GM12878 (cell line): ENCODE data around the gene MIF. TPM values are rescaled to one million over a fixed set of nuclear protein-coding genes. Genes with fewer than 3 reads are reported as not detected.

Experiments
- ATAC-seq: fragments of 200-7000 bp; cut with Tn5 transposase; 3 replicates; pipeline ENCODE4 v1.9.1; 2020; ENCODE audit warnings: mild to moderate bottlenecking, moderate library complexity
- BruUV-seq: library from RNA; stranded (reverse); fragments of 400-500 nt; replicated peaks from 2 replicates; lab custom pipeline; 2021; lab: Mats Ljungman, UMichigan
- CTCF ChIA-PET: fragments of 300-600 bp; sonication (Branson Sonifier 250); formaldehyde crosslinking; extraction: SDS; loops from one replicate; lab custom pipeline; 2021; ENCODE audit warnings: inconsistent platforms; lab: Yijun Ruan, JAX
- POLR2A ChIA-PET: fragments of 350-600 bp; formaldehyde crosslinking; extraction: SDS; loops from one replicate; lab custom pipeline; 2021; ENCODE audit warnings: inconsistent platforms; lab: Charles Lee
- RAD21 ChIA-PET: fragments of 300-600 bp; sonication (Branson Sonifier 250); formaldehyde crosslinking; loops from one replicate; lab custom pipeline; 2023; ENCODE audit warnings: antibody characterized with exemption; ENCODE audit not compliant: unreplicated experiment; lab: Charles Lee
- SMC1A ChIA-PET: fragments of 300-600 bp; sonication (Branson Sonifier 250); formaldehyde crosslinking; loops from one replicate; lab custom pipeline; 2023; ENCODE audit not compliant: unreplicated experiment, uncharacterized antibody; lab: Charles Lee
- DNase-seq: peaks from one replicate; pipeline ENCODE4 v3.0.0-alpha.2; 2011; ENCODE audit warnings: low read depth, low spot score
- FAIRE-seq: peaks from 3 replicates; lab custom pipeline; 2011; peaks lifted over from hg19 to GRCh38; lab: Jason Lieb, UNC
- H2AFZ ChIP-seq: 2 replicates; pipeline ENCODE4 v1.6.0; 2011; ENCODE audit warnings: low read depth, low read length, control low read depth; ENCODE audit not compliant: control insufficient read depth
- H3K27ac ChIP-seq: 2 replicates; pipeline ENCODE4 v1.5.1; 2011; ENCODE audit warnings: control low read depth; ENCODE audit not compliant: control insufficient read depth, insufficient read depth
- H3K27me3 ChIP-seq, 2 experiments: replicated peaks in 1 of 2; 2 replicates each; pipeline versions ENCODE4 v1.6.0 to v1.6.1; 2011; ENCODE audit warnings: low read length in 1 of 2; ENCODE audit not compliant: control insufficient read depth in 2 of 2, insufficient read depth in 2 of 2
- H3K36me3 ChIP-seq, 2 experiments: 2 replicates each; pipeline ENCODE4 v1.5.1; 2011; ENCODE audit warnings: low read length in 1 of 2; ENCODE audit not compliant: control insufficient read depth in 2 of 2, insufficient read depth in 2 of 2
- H3K4me1 ChIP-seq: 2 replicates; pipeline ENCODE4 v1.6.1; 2011; ENCODE audit warnings: mild to moderate bottlenecking, low read length, moderate library complexity, mixed read lengths; ENCODE audit not compliant: control insufficient read depth, insufficient read depth
- H3K4me2 ChIP-seq: 2 replicates; pipeline ENCODE4 v1.6.0; 2011; ENCODE audit warnings: control low read depth; ENCODE audit not compliant: control insufficient read depth, insufficient read depth
- H3K4me3 ChIP-seq: fragments of 200-600 bp; sonication (generic); 2 replicates; pipeline ENCODE4 v1.5.1; 2016
- H3K79me2 ChIP-seq: 2 replicates; pipeline ENCODE4 v1.6.0; 2011; ENCODE audit warnings: low read length; ENCODE audit not compliant: control insufficient read depth, insufficient read depth
- H3K9ac ChIP-seq: 2 replicates; pipeline ENCODE4 v1.8.0; 2011; ENCODE audit warnings: low read length, control low read depth, mixed read lengths; ENCODE audit not compliant: control insufficient read depth, insufficient read depth
- H3K9me3 ChIP-seq: replicated peaks from 3 replicates; pipeline ENCODE4 v1.5.1; 2011; ENCODE audit warnings: mild to moderate bottlenecking, low read length; ENCODE audit not compliant: control insufficient read depth, insufficient read depth
- H4K20me1 ChIP-seq: 2 replicates; pipeline ENCODE4 v1.6.0; 2011; ENCODE audit not compliant: control insufficient read depth, insufficient read depth
- STAT3 ChIP-seq: IDR thresholded peaks from 2 replicates; pipeline ENCODE4 v1.6.1; 2011; ENCODE audit warnings: low read depth, low read length, improper control_type of control experiment
- ZNF687 ChIP-seq: fragments of 450-650 bp; IDR thresholded peaks from 2 replicates; pipeline ENCODE4 v1.6.1; 2017; ENCODE audit warnings: mild to moderate bottlenecking, moderate library complexity
- WGBS: methylation state at CpG from one replicate; pipeline ENCODE4 v1.1.6; 2016; ENCODE audit warnings: low lambda C conversion rate; ENCODE audit not compliant: insufficient replicate concordance, insufficient coverage; ENCODE audit errors: missing lambda C conversion rate; 5-methylcytosine and 5-hydroxymethylcytosine counted together
- in situ Hi-C: fragments of 300-500 bp; cut with MboI; formaldehyde crosslinking; loops from 9 replicates; pipeline ENCODE4 v1.14.3; 2018; ENCODE audit warnings: mixed read lengths
- intact Hi-C: fragments of 100-400 bp; cut with micrococcal nuclease; formaldehyde crosslinking; loops from one replicate; pipeline ENCODE4 v1.14.2; 2022; ENCODE audit not compliant: unreplicated experiment
- polyA plus RNA-seq, 11 experiments: library from polyadenylated mRNA; depleted of rRNA in 4 of 11; unstranded in 6 of 11; stranded (reverse) in 5 of 11; fragments of >200 nt; fragmentation: Nextera tagmentation in 4 of 11; fragmentation: Illumina TruSeq in 1 of 11; extraction: Ambion mirVana in 4 of 11; extraction: Trizol in 1 of 11; gene quantifications; 1 replicate in 1 of 11; 2 replicates in 10 of 11; pipeline versions ENCODE4 v1.2.1 to v1.2.3, GENCODE V29; 2011 to 2016; ENCODE audit warnings: inconsistent platforms in 2 of 11, missing spikeins in 2 of 11, low read depth in 1 of 11
- total RNA-seq, 4 experiments: library from RNA; depleted of rRNA in 3 of 4; stranded (reverse); fragments of >200 nt in 3 of 4; fragmentation: Illumina TruSeq in 1 of 4; extraction: Trizol in 1 of 4; gene quantifications; 2 replicates each; pipeline versions ENCODE4 v1.2.1 to v1.2.3, GENCODE V29; 2013 to 2021

The MIF gene
- total and polyA plus RNA-seq, 10 of the 15 experiments (the other 5 are each of a cell fraction or from before 2014, with no cell fraction given): 37.7 to 2,972 (median 766) TPM

DNA sequence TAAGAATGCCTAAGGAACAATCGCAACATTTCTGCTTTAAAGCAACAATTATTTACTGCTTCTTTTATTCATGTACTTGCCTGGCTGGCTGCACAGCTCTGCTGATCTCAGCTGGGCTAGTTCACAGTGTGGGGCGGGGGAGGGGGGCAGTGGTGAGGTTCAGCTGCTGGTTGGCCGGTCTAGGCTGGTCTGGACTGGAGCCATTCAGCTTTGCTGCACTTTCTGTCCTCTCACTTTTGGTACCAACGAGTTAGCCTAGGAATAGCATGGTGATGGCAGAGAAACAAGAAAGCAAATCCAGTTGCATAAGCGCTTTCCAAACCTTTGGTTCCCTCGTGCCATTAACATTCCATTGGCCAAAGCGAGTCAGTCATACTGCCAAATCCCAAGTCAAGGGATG, 16.0 kb upstream of the MIF start:
- POLR2A ChIA-PET: no interaction called here
- WGBS: 96% methylated on average over 7 of the region's 7 CpGs

More for the DNA sequence above, 16.0 kb upstream of the MIF start:
- Histone ChIP-seq H3K4me2 (no peak overlapping the region), H3K79me2 (no peaks in the 10 kb centered on the region), H3K4me3 (no peak overlapping the region), H3K36me3 (peaks cover 0 to 3% of the 10 kb centered on the region in 2 experiments; a peak in 2 of 4 replicates), H3K9ac (no peak overlapping the region), H4K20me1 (no peaks in the 10 kb centered on the region), H3K27ac (no peak overlapping the region), H3K4me1 (no peaks in the 10 kb centered on the region), H2AFZ (no peak overlapping the region), H3K27me3 (no peaks in the 10 kb centered on the region), H3K9me3 (no peaks in the 10 kb centered on the region)
- ChIA-PET CTCF (interaction anchor here (1.1 kb wide), 1 partner anchor 9 kb away, joined by 3 read pairs; no protein-coding TSS in a partner anchor), RAD21 (interaction anchor here (1.7 kb wide), 1 partner anchor 16 kb away, joined by 4 read pairs; the partner anchor contains the start of gene MIF), SMC1A (no interaction called here)
- no TSS peak for BruUV-seq
- ATAC-seq: no peak
- in situ Hi-C loops (no loop called here), intact Hi-C loops (no loop called here)
- TF ChIP-seq STAT3 (no peak), ZNF687 (no peak)
- FAIRE-seq: no peak
- DNase-seq: no peak
